ENCODE results near the gene COL4A2.

Gene COL4A2

DNA sequence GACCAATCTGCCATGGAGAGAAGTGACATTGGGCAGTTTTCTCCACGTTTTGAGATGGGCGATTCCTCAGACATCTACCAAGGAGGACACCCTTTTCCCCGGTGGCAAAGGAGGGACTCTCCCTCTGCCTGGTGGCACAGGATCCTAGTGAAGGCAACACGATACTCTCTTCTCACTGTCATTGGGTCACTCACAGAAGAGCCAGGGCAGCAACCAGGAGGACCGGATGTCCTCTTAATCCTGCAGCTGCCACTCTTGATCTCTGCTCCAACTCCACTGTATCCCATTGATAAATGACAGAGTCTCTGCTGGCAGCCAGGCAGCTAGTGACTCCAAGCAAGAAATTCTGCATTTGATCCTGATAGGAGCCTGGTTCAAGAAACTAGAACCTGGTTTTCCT, 42.2 kb downstream of the COL4A2 start:
- H3K27ac Mint-ChIP-seq = no peak overlapping the region
- H3K36me3 Mint-ChIP-seq (ENCODE audit: insufficient read depth) = no peaks in the 10 kb centered on the region
- ATAC-seq (replicated peaks) = no peak
- H3K4me1 Mint-ChIP-seq (ENCODE audit: low read depth in 2 of 2) = no peaks in the 10 kb centered on the region
- no peak overlapping the region for H3K4me3 Mint-ChIP-seq
- no peaks in the 10 kb centered on the region for H3K9me3 Mint-ChIP-seq
- DNase-seq = no peak
- H3K27me3 Mint-ChIP-seq = peaks cover 0 to 36% of the 10 kb centered on the region in 2 donors

DNA sequence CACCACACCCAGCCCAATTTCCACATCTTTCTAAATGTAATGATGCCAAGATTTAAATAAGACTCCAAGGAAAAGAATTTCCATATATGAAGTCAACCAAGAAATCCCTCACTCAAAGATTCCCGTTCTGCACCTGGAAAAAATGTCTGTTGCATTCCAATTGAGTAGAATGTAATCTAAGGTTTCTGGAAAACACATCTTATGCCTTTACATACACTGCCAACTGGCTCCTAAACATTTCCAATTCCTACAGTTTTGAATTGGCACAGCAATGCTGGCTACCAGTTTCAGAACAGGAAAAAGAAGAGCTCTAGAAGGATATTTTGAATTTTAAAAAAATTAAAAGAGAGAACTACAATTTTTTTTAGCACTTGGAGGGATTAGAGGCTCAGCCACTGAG, 43.0 kb downstream of the COL4A2 start:
- ATAC-seq (replicated peaks) = no peak
- DNase-seq = no peak
- H3K4me1 Mint-ChIP-seq (ENCODE audit: low read depth in 2 of 2) = no peaks in the 10 kb centered on the region
- H3K27me3 Mint-ChIP-seq = peaks cover 0 to 36% of the 10 kb centered on the region in 2 donors
- H3K27ac Mint-ChIP-seq = no peak overlapping the region
- no peak overlapping the region for H3K4me3 Mint-ChIP-seq
- no peaks in the 10 kb centered on the region for H3K9me3 Mint-ChIP-seq
- no peaks in the 10 kb centered on the region for H3K36me3 Mint-ChIP-seq (ENCODE audit: insufficient read depth)

- Mint-ChIP-seq H3K4me1 (ENCODE audit: low read depth in 2 of 2) (no peaks in the 10 kb centered on the region), H3K27ac (no peak overlapping the region), H3K27me3 (peaks cover 0 to 36% of the 10 kb centered on the region in 2 donors), H3K9me3 (no peaks in the 10 kb centered on the region), H3K36me3 (ENCODE audit: insufficient read depth) (no peaks in the 10 kb centered on the region), H3K4me3 (no peak overlapping the region)
- no peak for ATAC-seq (replicated peaks)
- DNase-seq = no peak
Measured at GRCh38 chr13:110350509-110350908, 43.4 kb downstream of the COL4A2 start.

GRCh38 chr13:110351636-110352420, 44.7 kb downstream of the COL4A2 start:
- Mint-ChIP-seq H3K36me3 (ENCODE audit: insufficient read depth) (no peaks in the 10 kb centered on the region), H3K4me3 (no peak overlapping the region), H3K27me3 (peaks cover 0 to 36% of the 10 kb centered on the region in 2 donors), H3K9me3 (no peaks in the 10 kb centered on the region), H3K27ac (no peak overlapping the region), H3K4me1 (ENCODE audit: low read depth in 2 of 2) (no peaks in the 10 kb centered on the region)
- ATAC-seq (replicated peaks) (no peak), DNase-seq (no peak)

DNA sequence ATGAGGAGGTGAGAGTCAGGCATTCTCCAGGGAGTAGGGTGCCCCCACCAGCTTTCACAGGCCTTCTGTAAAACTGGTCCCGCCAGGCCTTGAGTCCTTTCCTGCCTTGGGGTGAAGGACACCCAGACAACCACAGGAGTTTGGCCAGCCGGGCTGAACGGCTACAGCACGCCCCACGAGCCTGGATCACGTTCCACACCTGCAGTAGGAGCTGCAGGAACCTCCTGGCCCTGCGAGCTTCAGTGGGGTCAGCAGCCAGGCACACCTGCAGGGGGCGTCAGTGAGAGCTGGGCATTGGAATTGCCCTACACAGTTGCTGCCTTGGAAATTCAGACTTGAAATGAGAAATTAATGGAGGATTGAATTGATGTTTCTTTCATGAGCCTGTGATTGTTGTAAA, 45.7 kb downstream of the COL4A2 start:
- ATAC-seq (replicated peaks) (no peak), DNase-seq (no peak)
- Mint-ChIP-seq H3K27me3 (peaks cover 0 to 35% of the 10 kb centered on the region in 2 donors), H3K4me3 (no peak overlapping the region), H3K9me3 (no peaks in the 10 kb centered on the region), H3K27ac (no peak overlapping the region), H3K4me1 (ENCODE audit: low read depth in 2 of 2) (no peaks in the 10 kb centered on the region), H3K36me3 (ENCODE audit: insufficient read depth) (no peaks in the 10 kb centered on the region)

- no peaks in the 10 kb centered on the region for H3K4me1 Mint-ChIP-seq (ENCODE audit: low read depth in 2 of 2)
- ATAC-seq (replicated peaks) = no peak
- no peaks in the 10 kb centered on the region for H3K9me3 Mint-ChIP-seq
- peaks cover 0 to 28% of the 10 kb centered on the region in 2 donors for H3K27me3 Mint-ChIP-seq
- H3K4me3 Mint-ChIP-seq = no peak overlapping the region
- no peak overlapping the region for H3K27ac Mint-ChIP-seq
- no peak for DNase-seq
- no peaks in the 10 kb centered on the region for H3K36me3 Mint-ChIP-seq (ENCODE audit: insufficient read depth)
Measured at GRCh38 chr13:110353339-110353977, 46.4 kb downstream of the COL4A2 start.

DNA sequence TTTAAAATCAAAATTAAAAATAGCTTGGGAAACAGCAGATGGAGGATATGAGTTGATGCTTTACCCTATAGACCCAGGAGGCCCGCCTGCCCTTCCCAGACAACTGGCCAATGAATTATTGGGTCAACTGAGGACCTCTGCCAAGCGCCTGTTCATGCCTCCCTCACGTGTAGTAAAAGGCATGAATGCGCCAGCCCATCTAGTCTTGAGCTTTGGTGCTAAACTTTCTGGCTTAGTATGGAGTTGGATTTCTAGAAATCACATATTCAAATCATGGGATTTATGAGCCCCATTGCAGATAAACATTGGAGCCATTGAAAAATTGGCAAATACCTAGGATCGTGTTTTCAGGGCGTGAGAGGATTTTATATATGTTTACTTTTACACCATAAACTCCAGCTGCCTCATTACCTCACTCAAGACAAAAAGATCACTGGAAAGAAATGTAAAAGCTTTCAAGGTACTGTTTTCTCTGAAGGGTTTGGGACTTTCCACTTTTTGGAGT, 47.1 kb downstream of the COL4A2 start:
- Mint-ChIP-seq H3K27ac (no peak overlapping the region), H3K27me3 (peaks cover 0 to 28% of the 10 kb centered on the region in 2 donors), H3K9me3 (no peaks in the 10 kb centered on the region), H3K36me3 (ENCODE audit: insufficient read depth) (no peaks in the 10 kb centered on the region), H3K4me1 (ENCODE audit: low read depth in 2 of 2) (no peaks in the 10 kb centered on the region), H3K4me3 (no peak overlapping the region)
- ATAC-seq (replicated peaks) (no peak), DNase-seq (no peak)

- Mint-ChIP-seq H3K27ac (no peak overlapping the region), H3K27me3 (peaks cover 0 to 28% of the 10 kb centered on the region in 2 donors), H3K4me1 (ENCODE audit: low read depth in 2 of 2) (no peaks in the 10 kb centered on the region), H3K36me3 (ENCODE audit: insufficient read depth) (no peaks in the 10 kb centered on the region), H3K9me3 (no peaks in the 10 kb centered on the region), H3K4me3 (no peak overlapping the region)
- DNase-seq = no peak
- ATAC-seq (replicated peaks) = no peak
Measured at GRCh38 chr13:110354715-110355473, 47.8 kb downstream of the COL4A2 start.

DNA sequence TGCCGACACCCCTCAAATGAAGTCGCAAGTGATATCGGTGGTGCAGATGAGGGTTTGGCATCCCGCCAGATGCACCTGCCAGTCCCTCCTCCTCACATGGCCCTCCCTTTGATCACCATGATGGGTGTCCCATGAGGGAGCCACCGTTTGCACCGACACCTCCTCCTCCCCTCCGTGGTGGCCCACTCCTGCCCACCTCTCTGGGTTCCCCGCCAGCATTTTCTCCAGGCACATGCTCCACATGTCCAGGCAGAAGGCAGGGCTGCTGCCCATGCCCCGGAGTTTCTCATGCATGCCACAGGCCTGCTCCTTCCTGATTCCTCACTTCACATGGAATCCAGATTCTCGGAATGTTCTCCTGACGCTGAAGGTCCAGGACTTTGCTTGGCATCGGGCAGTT, 49.3 kb downstream of the COL4A2 start:
- Mint-ChIP-seq H3K4me3 (no peak overlapping the region), H3K27ac (no peak overlapping the region), H3K4me1 (ENCODE audit: low read depth in 2 of 2) (no peaks in the 10 kb centered on the region), H3K9me3 (no peaks in the 10 kb centered on the region), H3K36me3 (ENCODE audit: insufficient read depth) (no peaks in the 10 kb centered on the region), H3K27me3 (peaks cover 0 to 25% of the 10 kb centered on the region in 2 donors)
- no peak for ATAC-seq (replicated peaks)
- no peak for DNase-seq

DNA sequence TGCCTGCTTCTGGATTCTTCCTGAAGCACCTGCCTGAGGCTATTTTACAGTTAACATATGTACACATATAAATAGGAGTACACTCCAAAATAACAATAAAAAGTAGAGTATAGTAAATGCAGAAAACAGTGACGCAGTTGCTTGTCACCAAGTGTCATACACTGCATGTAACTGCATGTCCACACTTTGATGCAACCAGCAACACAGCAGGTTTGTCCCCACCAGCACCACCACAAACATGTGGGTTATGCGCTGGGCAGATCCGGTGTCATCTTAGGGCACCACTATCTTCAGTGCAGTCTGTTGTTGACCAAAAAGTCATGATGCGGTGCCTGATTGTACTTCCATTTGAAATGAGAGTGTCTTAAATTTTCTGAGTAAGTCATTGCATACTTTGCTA, 51.3 kb downstream of the COL4A2 start:
- ATAC-seq (replicated peaks) (no peak), DNase-seq (no peak)
- Mint-ChIP-seq H3K4me3 (no peak overlapping the region), H3K36me3 (ENCODE audit: insufficient read depth) (no peaks in the 10 kb centered on the region), H3K27me3 (peaks cover 5 to 17% of the 10 kb centered on the region in 2 donors), H3K27ac (no peak overlapping the region), H3K9me3 (no peaks in the 10 kb centered on the region), H3K4me1 (ENCODE audit: low read depth in 2 of 2) (no peaks in the 10 kb centered on the region)

DNA sequence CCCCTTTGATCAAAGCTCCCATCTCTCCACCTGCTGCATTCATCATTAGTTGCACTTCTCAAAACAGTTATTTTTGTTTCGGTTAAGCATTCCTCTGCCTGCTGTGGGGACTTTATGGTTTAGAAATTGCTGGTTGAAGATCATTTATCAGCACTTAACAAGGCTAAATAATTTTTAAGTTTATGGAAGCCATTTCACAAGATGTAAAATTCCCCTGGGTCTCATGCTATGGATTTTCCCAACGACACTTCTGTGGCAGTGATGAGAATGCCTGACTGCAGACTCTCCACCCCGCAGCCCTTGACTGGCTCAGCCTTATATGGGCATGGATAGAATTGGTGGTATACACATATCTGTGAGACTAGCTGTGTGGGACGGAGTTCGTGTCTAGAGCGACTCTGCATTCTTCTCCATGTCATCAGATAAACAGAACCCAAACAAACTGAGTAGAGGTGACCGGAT, 52.8 kb downstream of the COL4A2 start:
- Mint-ChIP-seq H3K9me3 (no peaks in the 10 kb centered on the region), H3K36me3 (ENCODE audit: insufficient read depth) (no peaks in the 10 kb centered on the region), H3K27ac (no peak overlapping the region), H3K27me3 (peaks cover 5 to 17% of the 10 kb centered on the region in 2 donors), H3K4me3 (no peak overlapping the region), H3K4me1 (ENCODE audit: low read depth in 2 of 2) (no peaks in the 10 kb centered on the region)
- DNase-seq (no peak), ATAC-seq (replicated peaks) (no peak)

DNA sequence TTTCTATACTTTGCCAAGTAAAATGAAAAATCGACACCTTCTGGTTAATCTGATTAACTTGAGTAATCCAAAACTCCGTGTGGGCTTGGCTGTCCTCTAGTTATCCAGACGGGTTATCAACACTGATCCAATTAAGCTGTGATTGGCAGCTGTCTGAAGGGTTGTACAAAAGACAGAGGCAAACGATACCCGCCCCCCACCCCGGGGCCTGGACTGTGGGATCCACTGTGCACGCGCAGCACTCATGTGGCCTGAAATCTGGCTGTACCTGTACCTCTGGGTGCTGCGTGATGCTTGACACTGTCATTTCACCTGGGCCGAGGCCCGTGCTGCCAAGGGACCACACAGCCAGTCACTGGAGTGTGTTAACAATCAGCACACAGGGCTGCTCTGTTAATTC, 53.5 kb downstream of the COL4A2 start:
- Mint-ChIP-seq H3K36me3 (ENCODE audit: insufficient read depth) (no peaks in the 10 kb centered on the region), H3K4me3 (no peak overlapping the region), H3K4me1 (ENCODE audit: low read depth in 2 of 2) (no peaks in the 10 kb centered on the region), H3K27ac (no peak overlapping the region), H3K27me3 (peaks cover 7 to 22% of the 10 kb centered on the region in 2 donors), H3K9me3 (no peaks in the 10 kb centered on the region)
- no peak for DNase-seq
- ATAC-seq (replicated peaks) = no peak

- H3K27me3 Mint-ChIP-seq = peaks cover 14 to 30% of the 10 kb centered on the region in 2 donors
- no peaks in the 10 kb centered on the region for H3K9me3 Mint-ChIP-seq
- no peaks in the 10 kb centered on the region for H3K4me1 Mint-ChIP-seq (ENCODE audit: low read depth in 2 of 2)
- DNase-seq (no peak), ATAC-seq (replicated peaks) (no peak)
- H3K4me3 Mint-ChIP-seq = no peak overlapping the region
- H3K36me3 Mint-ChIP-seq (ENCODE audit: insufficient read depth) = no peaks in the 10 kb centered on the region
- H3K27ac Mint-ChIP-seq = no peak overlapping the region
Measured at GRCh38 chr13:110361365-110361911, 54.4 kb downstream of the COL4A2 start.
